ENCODE results near the gene FNIP2.

FNIP2 gene

DNA sequence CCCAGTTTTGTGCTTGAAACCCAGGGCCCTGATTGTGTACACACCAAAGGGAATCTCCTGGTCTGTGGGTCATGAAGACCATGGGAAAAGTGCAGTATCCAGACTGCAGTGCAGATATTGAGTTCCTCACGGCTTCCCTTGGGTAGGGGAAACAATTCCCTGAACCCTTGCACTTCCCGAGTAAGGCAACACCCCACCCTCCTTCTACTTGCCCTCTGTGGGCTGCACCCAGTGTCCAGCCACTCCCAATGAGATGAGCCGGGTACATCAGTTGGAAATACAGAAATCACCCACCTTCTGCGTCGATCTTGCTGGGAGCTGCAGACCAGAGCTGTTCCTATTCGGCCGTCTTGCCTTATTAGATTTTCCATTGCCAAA, 134.2 kb downstream of the FNIP2 start:
- TF ChIP-seq, protein P1, sequence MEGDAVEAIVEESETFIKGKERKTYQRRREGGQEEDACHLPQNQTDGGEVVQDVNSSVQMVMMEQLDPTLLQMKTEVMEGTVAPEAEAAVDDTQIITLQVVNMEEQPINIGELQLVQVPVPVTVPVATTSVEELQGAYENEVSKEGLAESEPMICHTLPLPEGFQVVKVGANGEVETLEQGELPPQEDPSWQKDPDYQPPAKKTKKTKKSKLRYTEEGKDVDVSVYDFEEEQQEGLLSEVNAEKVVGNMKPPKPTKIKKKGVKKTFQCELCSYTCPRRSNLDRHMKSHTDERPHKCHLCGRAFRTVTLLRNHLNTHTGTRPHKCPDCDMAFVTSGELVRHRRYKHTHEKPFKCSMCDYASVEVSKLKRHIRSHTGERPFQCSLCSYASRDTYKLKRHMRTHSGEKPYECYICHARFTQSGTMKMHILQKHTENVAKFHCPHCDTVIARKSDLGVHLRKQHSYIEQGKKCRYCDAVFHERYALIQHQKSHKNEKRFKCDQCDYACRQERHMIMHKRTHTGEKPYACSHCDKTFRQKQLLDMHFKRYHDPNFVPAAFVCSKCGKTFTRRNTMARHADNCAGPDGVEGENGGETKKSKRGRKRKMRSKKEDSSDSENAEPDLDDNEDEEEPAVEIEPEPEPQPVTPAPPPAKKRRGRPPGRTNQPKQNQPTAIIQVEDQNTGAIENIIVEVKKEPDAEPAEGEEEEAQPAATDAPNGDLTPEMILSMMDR (IDR thresholded peaks at IDR 0.05): no peak
- Histone ChIP-seq H3K27me3 (no peaks in the 10 kb centered on the region), H3K4me1 (peaks cover 0 to 15% (median 0%) of the 10 kb centered on the region in 4 donors), H3K4me3 (no peak overlapping the region), H3K9me3 (no peaks in the 10 kb centered on the region), H3K27ac (no peak overlapping the region), H3K36me3 (peaks cover 8 to 32% (median 27%) of the 10 kb centered on the region in 3 donors)
- intact Hi-C loops (cut with DNase I; ENCODE audit: low total_unique reads): no loop called here
- DNase-seq: no peak

DNA sequence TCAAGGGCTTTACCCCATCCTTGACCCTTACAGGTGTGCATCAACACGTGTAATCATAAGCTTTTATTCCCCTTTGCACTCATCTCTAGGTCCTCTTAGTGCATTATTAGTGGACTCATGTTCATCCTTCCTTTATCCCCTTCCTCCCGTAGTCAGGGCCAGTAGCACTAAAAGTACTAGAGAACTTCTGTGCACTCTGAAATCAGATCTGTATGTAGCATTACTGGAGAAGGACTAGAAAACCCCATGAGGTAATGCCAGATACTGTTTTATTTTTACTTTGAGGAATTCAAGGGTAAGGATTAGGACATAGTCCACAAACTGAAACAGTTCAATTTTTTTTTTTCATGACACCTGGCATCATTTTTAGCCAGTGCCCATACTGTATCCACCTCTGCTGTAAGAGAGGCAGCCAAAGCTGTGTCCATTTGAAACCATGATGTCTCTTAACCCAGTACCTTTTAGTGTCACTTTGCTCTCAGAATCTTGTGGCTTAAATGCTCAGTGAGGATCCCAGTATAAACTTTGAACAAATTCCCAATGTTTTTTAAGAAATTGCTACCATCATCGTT, 134.7 kb downstream of the FNIP2 start:
- intact Hi-C loops (cut with DNase I; ENCODE audit: low total_unique reads): no loop called here
- TF ChIP-seq, protein P1 (IDR thresholded peaks at IDR 0.05): no peak
- H3K27me3 ChIP-seq: no peaks in the 10 kb centered on the region
- H3K9me3 ChIP-seq: no peaks in the 10 kb centered on the region
- peaks cover 8 to 32% (median 27%) of the 10 kb centered on the region in 3 donors for H3K36me3 ChIP-seq
- DNase-seq: no peak
- H3K4me3 ChIP-seq: no peak overlapping the region
- peaks cover 0 to 15% (median 0%) of the 10 kb centered on the region in 4 donors for H3K4me1 ChIP-seq
- no peak overlapping the region for H3K27ac ChIP-seq

DNA sequence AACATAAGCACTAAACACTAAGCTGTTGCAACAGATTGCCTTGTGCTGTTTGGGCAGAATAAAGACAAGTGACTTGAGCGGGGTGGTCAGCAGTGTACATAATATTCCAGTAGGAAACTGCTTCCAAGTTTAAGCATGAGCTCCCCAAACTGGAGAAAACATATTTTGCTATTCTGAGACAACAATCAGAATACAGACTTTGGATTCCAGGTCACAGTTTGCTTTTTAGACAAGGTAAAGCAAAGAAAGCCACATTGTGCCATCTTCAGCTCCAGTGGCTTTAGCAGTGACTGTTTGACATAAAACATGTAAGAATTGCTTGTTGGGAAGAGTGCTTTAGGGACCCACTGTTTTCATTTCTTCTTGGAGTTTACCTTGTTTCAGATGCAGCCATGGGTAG, 136.0 kb downstream of the FNIP2 start:
- intact Hi-C loops (cut with DNase I; ENCODE audit: low total_unique reads): no loop called here
- TF ChIP-seq, protein P1 (IDR thresholded peaks at IDR 0.05): no peak
- peaks cover 0 to 15% (median 0%) of the 10 kb centered on the region in 4 donors for H3K4me1 ChIP-seq
- no peaks in the 10 kb centered on the region for H3K9me3 ChIP-seq
- H3K4me3 ChIP-seq: no peak overlapping the region
- peaks cover 13 to 32% (median 30%) of the 10 kb centered on the region in 3 donors for H3K36me3 ChIP-seq
- H3K27me3 ChIP-seq: no peaks in the 10 kb centered on the region
- H3K27ac ChIP-seq: no peak overlapping the region
- DNase-seq: no peak

DNA sequence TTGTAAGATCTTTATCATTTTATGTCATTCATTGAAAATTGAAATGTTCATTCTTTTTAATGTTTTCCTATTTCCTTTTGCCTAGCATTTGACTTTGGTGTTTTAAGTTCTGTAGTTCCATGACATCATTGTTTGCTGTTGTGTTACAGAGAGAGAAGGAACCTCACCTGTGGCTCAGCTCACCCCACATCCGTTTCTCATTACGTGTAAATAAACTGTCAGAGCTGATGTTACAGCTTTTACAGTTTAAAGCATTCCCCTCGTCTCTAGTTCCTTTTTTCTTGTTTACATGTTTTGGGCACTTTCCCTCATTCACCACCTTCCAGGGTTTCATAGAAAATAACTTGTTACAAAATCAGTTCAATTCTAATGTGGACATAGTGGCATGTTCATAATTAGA, 137.2 kb downstream of the FNIP2 start:
- no peaks in the 10 kb centered on the region for H3K27me3 ChIP-seq
- peaks cover 16 to 32% (median 31%) of the 10 kb centered on the region in 3 donors for H3K36me3 ChIP-seq
- intact Hi-C loops (cut with DNase I; ENCODE audit: low total_unique reads): no loop called here
- TF ChIP-seq, protein P1 (IDR thresholded peaks at IDR 0.05): no peak
- no peak for DNase-seq
- no peaks in the 10 kb centered on the region for H3K9me3 ChIP-seq
- no peak overlapping the region for H3K27ac ChIP-seq
- peaks cover 0 to 15% (median 0%) of the 10 kb centered on the region in 4 donors for H3K4me1 ChIP-seq
- H3K4me3 ChIP-seq: no peak overlapping the region

DNA sequence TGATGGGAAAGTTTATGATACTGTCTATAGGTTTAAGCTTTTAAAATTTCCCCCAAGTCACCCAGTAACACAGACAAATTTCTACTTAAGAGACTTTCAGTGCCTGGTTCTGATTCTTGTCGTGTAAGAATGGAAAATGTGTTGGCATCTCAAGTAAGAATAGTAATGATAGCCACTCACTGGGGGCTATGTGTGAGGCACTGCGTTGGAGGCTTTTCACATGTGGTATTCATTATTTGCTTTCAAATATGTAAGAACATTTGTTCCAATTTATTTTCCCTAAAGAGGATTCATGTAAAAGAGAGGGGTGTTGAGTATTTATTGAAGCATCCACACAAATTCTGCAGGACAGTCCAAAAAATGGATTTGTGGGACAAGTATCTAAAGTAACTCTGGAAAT, 143.6 kb downstream of the FNIP2 start:
- intact Hi-C loops (cut with DNase I; ENCODE audit: low total_unique reads): no loop called here
- Histone ChIP-seq H3K4me1 (peaks cover 0 to 32% (median 18%) of the 10 kb centered on the region in 4 donors), H3K27ac (no peak overlapping the region), H3K4me3 (no peak overlapping the region), H3K9me3 (no peaks in the 10 kb centered on the region), H3K27me3 (no peaks in the 10 kb centered on the region), H3K36me3 (peaks cover 0 to 8% (median 4%) of the 10 kb centered on the region in 3 donors)
- TF ChIP-seq, protein P1 (IDR thresholded peaks at IDR 0.05): no peak
- no peak for DNase-seq

Data from tibial artery (tissue), 4 donors.